ENCODE results near the gene FCGBP. TPM values are rescaled to one million over a fixed set of nuclear protein-coding genes. Genes with fewer than 3 reads are reported as not detected.

Gene FCGBP
- total RNA-seq, 1 experiment from 2014 or later = 8.7 TPM

- Histone ChIP-seq H3K4me1 (ENCODE audit: insufficient read depth, low read length, poor library complexity, severe bottlenecking) (peaks cover 68% of the 10 kb centered on the region), H3K36me3 (ENCODE audit: insufficient read depth, low read length, poor library complexity, severe bottlenecking) (no peaks in the 10 kb centered on the region), H3K27ac (ENCODE audit: low read depth, low read length, poor library complexity, severe bottlenecking) (peak overlapping the region; percentile 95), H3K4me3 (ENCODE audit: low read depth, low read length, poor library complexity, severe bottlenecking) (peak overlapping the region; percentile 3), H3K27me3 (replicated peaks; ENCODE audit: insufficient read depth, low read depth, low read length, poor library complexity) (no peaks in the 10 kb centered on the region), H3K9me3 (ENCODE audit: low read depth, low read length, poor library complexity, severe bottlenecking) (peaks cover 8% of the 10 kb centered on the region)
- ChIA-PET POLR2A (ENCODE audit: low non-redundant PET) (interaction anchor here (1.4 kb wide), 1 partner anchor 29 kb away, joined by 7 read pairs; the partner anchor contains the start of gene PSMC4), CTCF (interaction anchor here (0.5 to 1.3 kb wide), 4 partner anchors 11 to 536 kb away, joined by 3 to 8 read pairs (median 6); partner anchors contain the start of gene PSMC4)
- no TSS peak for BruUV-seq (replicated peaks)
- intact Hi-C loops (cut with micrococcal nuclease; ENCODE audit: unreplicated experiment) = loop anchor here (5.0 kb wide), 1 partner anchor 206 kb away; no protein-coding TSS in a partner anchor
- DNase-seq (ENCODE audit: low spot score) = peak; percentile 94
- TF ChIP-seq CTCF (conservative IDR thresholded peaks at IDR 0.05; ENCODE audit: low read depth, low read length) (no peak), EZH2 (IDR thresholded peaks at IDR 0.05; ENCODE audit: borderline replicate concordance, low read depth, low read length, poor library complexity, severe bottlenecking) (no peak)
Observed at GRCh38 chr19:39941615-39942365, 7.4 kb upstream of the FCGBP start.

GRCh38 chr19:39941151-39941550 lies 6.7 kb upstream of the FCGBP start:
- TF ChIP-seq EZH2 (IDR thresholded peaks at IDR 0.05; ENCODE audit: borderline replicate concordance, low read depth, low read length, poor library complexity, severe bottlenecking) (no peak), CTCF (conservative IDR thresholded peaks at IDR 0.05; ENCODE audit: low read depth, low read length) (no peak)
- Histone ChIP-seq H3K36me3 (ENCODE audit: insufficient read depth, low read length, poor library complexity, severe bottlenecking) (no peaks in the 10 kb centered on the region), H3K4me1 (ENCODE audit: insufficient read depth, low read length, poor library complexity, severe bottlenecking) (peaks cover 71% of the 10 kb centered on the region), H3K27ac (ENCODE audit: low read depth, low read length, poor library complexity, severe bottlenecking) (peak overlapping the region; percentile 95), H3K4me3 (ENCODE audit: low read depth, low read length, poor library complexity, severe bottlenecking) (peak overlapping the region; percentile 3), H3K9me3 (ENCODE audit: low read depth, low read length, poor library complexity, severe bottlenecking) (peaks cover 8% of the 10 kb centered on the region), H3K27me3 (replicated peaks; ENCODE audit: insufficient read depth, low read depth, low read length, poor library complexity) (no peaks in the 10 kb centered on the region)
- POLR2A ChIA-PET (ENCODE audit: low non-redundant PET) = interaction anchor here (1.4 kb wide), 1 partner anchor 29 kb away, joined by 7 read pairs; the partner anchor contains the start of gene PSMC4
- no TSS peak for BruUV-seq (replicated peaks)
- no peak for DNase-seq (ENCODE audit: low spot score)
- CTCF ChIA-PET = interaction anchor here (0.5 kb wide), 1 partner anchor 535 kb away, joined by 3 read pairs; no protein-coding TSS in a partner anchor
- intact Hi-C loops (cut with micrococcal nuclease; ENCODE audit: unreplicated experiment) = loop anchor here (5.0 kb wide), 1 partner anchor 206 kb away; no protein-coding TSS in a partner anchor

- Histone ChIP-seq H3K9me3 (ENCODE audit: low read depth, low read length, poor library complexity, severe bottlenecking) (peaks cover 8% of the 10 kb centered on the region), H3K4me3 (ENCODE audit: low read depth, low read length, poor library complexity, severe bottlenecking) (no peak overlapping the region), H3K4me1 (ENCODE audit: insufficient read depth, low read length, poor library complexity, severe bottlenecking) (peaks cover 72% of the 10 kb centered on the region), H3K27me3 (replicated peaks; ENCODE audit: insufficient read depth, low read depth, low read length, poor library complexity) (no peaks in the 10 kb centered on the region), H3K27ac (ENCODE audit: low read depth, low read length, poor library complexity, severe bottlenecking) (peak overlapping the region; percentile 95), H3K36me3 (ENCODE audit: insufficient read depth, low read length, poor library complexity, severe bottlenecking) (no peaks in the 10 kb centered on the region)
- ChIA-PET CTCF (no interaction called here), POLR2A (ENCODE audit: low non-redundant PET) (interaction anchor here (0.6 kb wide), 1 partner anchor 13 kb away, joined by 3 read pairs; no protein-coding TSS in a partner anchor)
- TSS peak; percentile 29 for BruUV-seq (replicated peaks)
- intact Hi-C loops (cut with micrococcal nuclease; ENCODE audit: unreplicated experiment) = loop anchor here (5.0 kb wide), 1 partner anchor 207 kb away; no protein-coding TSS in a partner anchor
- DNase-seq (ENCODE audit: low spot score) = no peak
- no peak for TF ChIP-seq EZH2 (IDR thresholded peaks at IDR 0.05; ENCODE audit: borderline replicate concordance, low read depth, low read length, poor library complexity, severe bottlenecking)
- TF ChIP-seq CTCF (conservative IDR thresholded peaks at IDR 0.05; ENCODE audit: low read depth, low read length) = no peak
Observed at GRCh38 chr19:39940221-39940833, 5.9 kb upstream of the FCGBP start.

Measured in A673 (cell line).